Ureter (tissue), 1 donor: ENCODE measurements around the gene SMIM26. TPM values are rescaled to one million over a fixed set of nuclear protein-coding genes. Genes with fewer than 3 reads are reported as not detected.

Experiments
- DNase-seq: peaks from one replicate; pipeline ENCODE4 v3.0.0-alpha.2; 2020; ENCODE audit warnings: low spot score
- total RNA-seq: library from RNA; stranded (reverse); gene quantifications from one replicate; pipeline ENCODE4 v1.2.4, GENCODE V29; 2023
- donor health status: DM: yes; HTN: yes; CAD: no.

The SMIM26 gene
- total RNA-seq, 1 donor from 2014 or later = 59.4 TPM

- DNase-seq = no peak
Observed at GRCh38 chr20:18585134-18585533, 17.9 kb downstream of the SMIM26 start.

GRCh38 chr20:18587665-18588573 lies 20.7 kb downstream of the SMIM26 start, which contains the start of gene DTD1:
Gene DTD1, plus strand, starts transcription at chr20:18588054. Its CDS starts 19 bp downstream, at chr20:18588073.
- DNase-seq = peak; percentile 93

- no peak for DNase-seq
Observed at GRCh38 chr20:18588574-18588933, 21.3 kb downstream of the SMIM26 start.

- DNase-seq = no peak
Observed at GRCh38 chr20:18589941-18590674, 22.9 kb downstream of the SMIM26 start.

GRCh38 chr20:18596270-18596669 lies 29.0 kb downstream of the SMIM26 start:
- no peak for DNase-seq

- DNase-seq = no peak
Observed at GRCh38 chr20:18609741-18610140, 42.5 kb downstream of the SMIM26 start.

GRCh38 chr20:18611492-18611891 lies 44.3 kb downstream of the SMIM26 start:
- DNase-seq = no peak

- DNase-seq = no peak
Observed at GRCh38 chr20:18613553-18613952, 46.3 kb downstream of the SMIM26 start.

GRCh38 chr20:18614244-18614643 lies 47.0 kb downstream of the SMIM26 start:
- no peak for DNase-seq

GRCh38 chr20:18615020-18615650 lies 47.9 kb downstream of the SMIM26 start:
- DNase-seq = no peak

Other genes with a start within 250 kb of the SMIM26 start
- 7.1 TPM for gene DZANK1, start 100.4 kb upstream of the SMIM26 start, total RNA-seq
- gene POLR3F, start 100.0 kb upstream of the SMIM26 start, total RNA-seq = 9.7 TPM
- 10.7 TPM for gene RBBP9, start 70.2 kb upstream of the SMIM26 start, total RNA-seq
- gene SEC23B, start 59.5 kb upstream of the SMIM26 start, total RNA-seq = 63.2 TPM
- gene DTD1, start 20.6 kb downstream of the SMIM26 start, total RNA-seq = 30.6 TPM
- gene SCP2D1, start 246.4 kb downstream of the SMIM26 start, total RNA-seq = not detected